MG63 (cell line): ENCODE data around the gene MBNL1. TPM values are rescaled to one million over a fixed set of nuclear protein-coding genes. Genes with fewer than 3 reads are reported as not detected.

Experiments used
- DNase-seq: peaks from one replicate; pipeline ENCODE4 v3.0.0-alpha.2; 2020
- H3K27me3 ChIP-seq: fragments of 250-450 bp; sonication (Bioruptor Pico); 2 replicates; pipeline ENCODE4 v1.5.1; 2020; ENCODE audit warnings: mild to moderate bottlenecking, moderate library complexity
- H3K36me3 ChIP-seq: fragments of 250-450 bp; sonication (Bioruptor Pico); 2 replicates; pipeline ENCODE4 v1.5.1; 2020; ENCODE audit warnings: mild to moderate bottlenecking, moderate library complexity
- H3K4me3 ChIP-seq: fragments of 250-450 bp; sonication (Bioruptor Pico); 2 replicates; pipeline ENCODE4 v1.5.1; 2020; ENCODE audit warnings: mild to moderate bottlenecking, moderate library complexity
- H3K9me3 ChIP-seq: fragments of 250-450 bp; sonication (Bioruptor Pico); 2 replicates; pipeline ENCODE4 v1.5.1; 2020; ENCODE audit warnings: mild to moderate bottlenecking, moderate library complexity
- total RNA-seq: library from RNA; depleted of rRNA; stranded (reverse); fragments of >200 nt; shearing (Covaris generic); gene quantifications from 2 replicates; pipeline ENCODE4 v1.2.3, GENCODE V29; 2014; ENCODE audit warnings: low replicate concordance

MBNL1 gene
- total RNA-seq, 1 experiment from 2014 or later: 171 TPM

GRCh38 chr3:152499791-152500385 is 231.2 kb downstream of the MBNL1 start:
- H3K4me3 ChIP-seq: no peak overlapping the region

GRCh38 chr3:152505926-152506325 is 237.2 kb downstream of the MBNL1 start:
- DNase-seq: no peak
- Histone ChIP-seq H3K9me3 (0 out of 2 replicates have a peak, but pooled peaks cover 2% of the 10 kb centered on the region), H3K36me3 (no peaks in the 10 kb centered on the region), H3K4me3 (no peak overlapping the region), H3K27me3 (no peaks in the 10 kb centered on the region)

More at GRCh38 chr3:152499791-152500385, 231.2 kb downstream of the MBNL1 start:
- no peaks in the 10 kb centered on the region for H3K36me3 ChIP-seq
- DNase-seq: no peak
- no peaks in the 10 kb centered on the region for H3K27me3 ChIP-seq
- H3K9me3 ChIP-seq: 0 out of 2 replicates have a peak, but pooled peaks cover 2% of the 10 kb centered on the region

- Histone ChIP-seq H3K27me3 (no peaks in the 10 kb centered on the region), H3K36me3 (no peaks in the 10 kb centered on the region), H3K4me3 (no peak overlapping the region), H3K9me3 (no peaks in the 10 kb centered on the region)
- DNase-seq: no peak
Observed at GRCh38 chr3:152508705-152509104, 240.0 kb downstream of the MBNL1 start.

GRCh38 chr3:152511904-152512303 is 243.2 kb downstream of the MBNL1 start:
- DNase-seq: no peak
- no peaks in the 10 kb centered on the region for H3K9me3 ChIP-seq
- no peak overlapping the region for H3K4me3 ChIP-seq
- no peaks in the 10 kb centered on the region for H3K36me3 ChIP-seq
- H3K27me3 ChIP-seq: no peaks in the 10 kb centered on the region

- H3K36me3 ChIP-seq: no peaks in the 10 kb centered on the region
- no peaks in the 10 kb centered on the region for H3K27me3 ChIP-seq
- H3K4me3 ChIP-seq: no peak overlapping the region
- H3K9me3 ChIP-seq: no peaks in the 10 kb centered on the region
- no peak for DNase-seq
Observed at GRCh38 chr3:152513301-152513960, 244.7 kb downstream of the MBNL1 start.
